Coronary artery (tissue), 2 donors: Measurements from ENCODE around the gene TBC1D5.

Experiments used
- DNase-seq: peaks from one replicate; pipeline ENCODE4 v3.0.0-alpha.2; 2017; ENCODE audit warnings: low spot score
- H3K27ac ChIP-seq, 2 donors: fragments of 200-600 bp; sonication (generic); one replicate each; pipeline ENCODE4 v1.5.1; 2016 to 2019
- H3K4me3 ChIP-seq: fragments of 200-600 bp; sonication (generic); 2 replicates; pipeline ENCODE4 v1.5.1; 2016; ENCODE audit warnings: mild to moderate bottlenecking, moderate library complexity
- TF ChIP-seq, protein P1 (sequence below): fragments of 200-600 bp; sonication (generic); IDR thresholded peaks from one replicate; pipeline ENCODE4 v1.5.1; 2019; ENCODE audit warnings: antibody characterized with exemption

TBC1D5 gene

DNA sequence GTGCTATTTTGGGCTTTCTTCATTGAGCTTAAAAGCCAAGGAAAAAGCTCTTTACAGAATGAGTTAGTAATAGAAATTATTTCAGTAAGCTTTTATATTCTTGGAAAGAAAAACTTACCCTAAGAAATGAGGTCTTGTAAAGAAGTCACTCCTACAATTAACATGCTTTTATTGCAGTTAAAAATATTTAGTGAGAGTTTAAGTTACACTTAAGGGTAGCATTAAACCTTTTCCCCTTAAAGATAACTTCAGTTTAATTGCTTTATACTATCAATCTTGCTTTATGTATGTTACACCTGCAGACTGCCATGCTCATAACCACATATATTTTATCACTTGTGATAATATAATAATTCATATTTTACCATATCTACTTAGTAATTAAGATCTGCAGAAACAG, 431.4 kb downstream of the TBC1D5 start:
- Histone ChIP-seq H3K4me3 (no peak overlapping the region), H3K27ac (no peak overlapping the region)
- no peak for DNase-seq
- TF ChIP-seq, protein P1, sequence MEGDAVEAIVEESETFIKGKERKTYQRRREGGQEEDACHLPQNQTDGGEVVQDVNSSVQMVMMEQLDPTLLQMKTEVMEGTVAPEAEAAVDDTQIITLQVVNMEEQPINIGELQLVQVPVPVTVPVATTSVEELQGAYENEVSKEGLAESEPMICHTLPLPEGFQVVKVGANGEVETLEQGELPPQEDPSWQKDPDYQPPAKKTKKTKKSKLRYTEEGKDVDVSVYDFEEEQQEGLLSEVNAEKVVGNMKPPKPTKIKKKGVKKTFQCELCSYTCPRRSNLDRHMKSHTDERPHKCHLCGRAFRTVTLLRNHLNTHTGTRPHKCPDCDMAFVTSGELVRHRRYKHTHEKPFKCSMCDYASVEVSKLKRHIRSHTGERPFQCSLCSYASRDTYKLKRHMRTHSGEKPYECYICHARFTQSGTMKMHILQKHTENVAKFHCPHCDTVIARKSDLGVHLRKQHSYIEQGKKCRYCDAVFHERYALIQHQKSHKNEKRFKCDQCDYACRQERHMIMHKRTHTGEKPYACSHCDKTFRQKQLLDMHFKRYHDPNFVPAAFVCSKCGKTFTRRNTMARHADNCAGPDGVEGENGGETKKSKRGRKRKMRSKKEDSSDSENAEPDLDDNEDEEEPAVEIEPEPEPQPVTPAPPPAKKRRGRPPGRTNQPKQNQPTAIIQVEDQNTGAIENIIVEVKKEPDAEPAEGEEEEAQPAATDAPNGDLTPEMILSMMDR = no peak

DNA sequence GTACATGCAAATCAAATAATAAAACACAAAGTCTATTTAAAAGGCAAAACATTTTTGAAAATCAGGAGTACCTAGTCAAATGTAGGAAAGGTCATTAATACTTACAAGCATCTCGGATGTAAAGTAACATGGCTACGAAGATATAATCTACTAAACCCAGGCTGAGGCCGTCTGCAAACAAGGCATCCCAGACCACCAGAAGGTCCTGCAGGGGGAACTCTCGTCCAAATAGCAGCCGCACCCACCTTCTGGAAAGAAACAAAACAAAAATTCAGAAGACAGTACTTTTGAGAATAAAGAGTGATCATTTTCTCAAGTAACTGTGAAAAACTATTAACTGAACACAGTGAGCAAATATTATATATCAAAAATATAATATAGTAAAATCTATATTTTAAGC, 434.5 kb downstream of the TBC1D5 start:
- no peak overlapping the region for H3K27ac ChIP-seq
- no peak overlapping the region for H3K4me3 ChIP-seq
- no peak for DNase-seq
- TF ChIP-seq, protein P1 = no peak

DNA sequence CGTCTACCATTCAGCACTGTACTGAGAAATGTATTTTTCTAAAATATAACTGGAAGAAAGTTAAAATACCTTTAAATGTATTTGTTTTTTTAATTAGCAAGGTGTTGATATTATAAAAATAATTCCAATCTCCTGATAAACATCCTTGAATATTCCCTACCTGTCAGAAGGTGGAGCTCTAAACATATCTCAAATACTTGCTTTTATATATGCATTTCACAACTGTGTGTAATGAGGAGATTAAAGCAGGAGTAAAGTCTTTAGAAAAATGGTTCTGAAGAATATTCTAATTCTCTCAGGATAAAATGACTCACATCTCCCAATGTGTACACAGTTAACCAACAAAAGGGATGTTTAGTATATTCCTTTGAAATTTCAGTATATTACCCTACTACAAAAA, 434.9 kb downstream of the TBC1D5 start:
- TF ChIP-seq, protein P1 = no peak
- H3K4me3 ChIP-seq = no peak overlapping the region
- no peak overlapping the region for H3K27ac ChIP-seq
- no peak for DNase-seq

DNA sequence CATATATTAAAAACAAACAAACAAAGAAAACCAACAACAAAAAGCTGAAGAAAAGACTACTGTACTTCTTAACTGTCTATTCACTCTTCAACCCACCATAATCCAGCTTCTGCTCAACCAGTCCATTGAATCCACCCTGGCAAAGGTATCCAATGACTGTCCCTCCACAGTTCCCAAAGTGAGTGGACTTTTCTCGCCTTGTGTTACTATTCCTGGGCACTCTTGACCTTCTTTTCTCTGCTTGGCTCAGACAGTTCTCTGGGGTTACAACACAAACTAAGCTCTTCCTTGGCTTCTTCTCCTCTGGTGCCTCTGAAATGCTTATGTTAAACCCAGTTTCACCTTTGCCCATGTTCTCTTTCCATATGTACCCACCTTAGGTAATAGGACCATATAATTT, 437.5 kb downstream of the TBC1D5 start:
- no peak for DNase-seq
- Histone ChIP-seq H3K4me3 (no peak overlapping the region), H3K27ac (no peak overlapping the region)
- TF ChIP-seq, protein P1 = no peak

DNA sequence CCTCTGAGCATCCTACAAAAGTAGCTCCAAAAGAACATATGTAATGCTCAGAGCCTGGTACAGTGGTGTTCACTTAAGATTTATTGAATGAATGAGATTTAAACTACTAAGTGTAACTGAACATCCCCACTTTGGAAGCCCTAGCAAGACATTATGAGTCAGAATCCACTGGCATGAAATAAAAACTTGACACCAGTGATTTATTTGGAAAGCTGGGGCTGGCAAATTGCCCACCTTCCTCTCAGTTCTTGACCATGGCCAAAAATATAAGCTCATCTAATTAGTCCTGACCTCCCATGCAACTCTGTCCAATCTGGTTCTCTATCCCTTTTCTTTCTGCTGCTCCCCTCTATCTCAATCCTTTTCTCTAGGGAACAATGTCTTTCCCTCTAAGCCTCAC, 439.7 kb downstream of the TBC1D5 start:
- H3K27ac ChIP-seq = no peak overlapping the region
- no peak for DNase-seq
- TF ChIP-seq, protein P1 = no peak

DNA sequence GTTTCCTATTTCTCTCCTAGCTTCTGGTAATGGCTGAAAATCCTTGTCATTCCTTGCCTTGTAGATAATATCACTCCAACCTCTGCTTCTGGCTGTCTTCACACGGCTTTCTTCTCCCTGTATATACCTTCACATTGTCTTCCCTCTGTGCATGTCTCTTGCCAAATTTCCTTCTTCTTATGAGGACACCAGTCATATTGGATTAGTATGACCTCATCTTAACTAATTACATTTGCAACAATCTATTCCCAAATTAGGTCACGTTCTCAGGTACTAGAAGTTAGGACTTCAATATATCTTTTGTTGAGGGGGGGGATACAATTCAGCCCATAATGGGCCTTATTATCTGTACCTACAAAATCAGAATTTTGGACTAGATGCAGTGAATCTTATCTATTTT, 440.3 kb downstream of the TBC1D5 start:
- TF ChIP-seq, protein P1 = no peak
- Histone ChIP-seq H3K27ac (no peak overlapping the region), H3K4me3 (no peak overlapping the region)
- DNase-seq = no peak

More for the DNA sequence above, 439.7 kb downstream of the TBC1D5 start:
- no peak overlapping the region for H3K4me3 ChIP-seq

DNA sequence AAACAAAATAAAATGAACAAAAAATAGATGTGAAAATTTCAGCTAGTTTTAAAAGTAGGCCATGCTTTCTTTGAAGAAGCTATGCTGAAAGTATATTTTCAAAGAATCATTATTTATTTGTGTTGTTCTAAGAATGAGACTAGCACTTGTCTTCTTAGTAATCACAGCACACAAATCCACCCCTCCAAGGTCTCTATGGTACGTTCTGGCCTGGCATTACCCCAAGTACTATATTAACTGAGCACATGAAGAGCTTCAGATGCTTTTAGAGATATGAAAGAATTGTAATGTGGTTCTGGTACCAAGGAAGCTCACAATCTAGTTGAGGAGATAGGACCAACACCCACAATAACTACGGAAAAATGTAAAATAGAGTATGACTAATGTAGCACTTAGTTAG, 441.2 kb downstream of the TBC1D5 start:
- Histone ChIP-seq H3K27ac (no peak overlapping the region), H3K4me3 (no peak overlapping the region)
- TF ChIP-seq, protein P1 = no peak
- no peak for DNase-seq
